Measurements from ENCODE around the gene CIPC.

DNA sequence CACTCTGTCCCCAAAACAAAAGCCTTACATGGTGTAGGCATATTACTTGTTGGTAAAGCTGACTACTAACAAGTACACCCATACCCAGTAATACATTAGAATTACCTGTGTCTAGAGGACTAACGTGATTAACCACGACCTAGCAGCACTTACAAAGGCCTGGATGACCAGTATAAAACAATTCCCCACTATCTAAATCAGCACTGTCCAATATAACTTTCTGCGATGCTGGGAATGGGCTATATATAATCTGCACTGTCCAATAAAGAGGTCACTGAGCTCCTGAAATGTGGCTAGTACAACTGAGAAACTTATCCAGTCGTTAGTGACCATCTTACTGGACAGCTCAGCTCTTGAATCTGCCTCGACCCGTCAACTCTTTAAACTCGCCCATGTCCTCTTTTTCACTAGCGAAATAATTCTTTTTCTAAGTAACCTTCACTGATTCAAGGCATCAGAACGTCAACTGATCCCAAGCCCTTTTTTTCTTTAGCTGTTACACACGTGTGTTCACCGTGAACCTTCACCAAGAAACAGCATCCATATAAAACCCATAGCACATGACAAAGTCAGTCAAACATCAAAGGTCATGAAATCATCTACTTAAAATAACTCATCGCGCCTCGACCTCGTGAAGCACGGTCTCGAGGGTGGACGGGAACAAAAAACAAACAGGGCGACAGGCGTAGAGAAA, 905 bp upstream of the CIPC start:
- TF ChIP-seq, protein P1, sequence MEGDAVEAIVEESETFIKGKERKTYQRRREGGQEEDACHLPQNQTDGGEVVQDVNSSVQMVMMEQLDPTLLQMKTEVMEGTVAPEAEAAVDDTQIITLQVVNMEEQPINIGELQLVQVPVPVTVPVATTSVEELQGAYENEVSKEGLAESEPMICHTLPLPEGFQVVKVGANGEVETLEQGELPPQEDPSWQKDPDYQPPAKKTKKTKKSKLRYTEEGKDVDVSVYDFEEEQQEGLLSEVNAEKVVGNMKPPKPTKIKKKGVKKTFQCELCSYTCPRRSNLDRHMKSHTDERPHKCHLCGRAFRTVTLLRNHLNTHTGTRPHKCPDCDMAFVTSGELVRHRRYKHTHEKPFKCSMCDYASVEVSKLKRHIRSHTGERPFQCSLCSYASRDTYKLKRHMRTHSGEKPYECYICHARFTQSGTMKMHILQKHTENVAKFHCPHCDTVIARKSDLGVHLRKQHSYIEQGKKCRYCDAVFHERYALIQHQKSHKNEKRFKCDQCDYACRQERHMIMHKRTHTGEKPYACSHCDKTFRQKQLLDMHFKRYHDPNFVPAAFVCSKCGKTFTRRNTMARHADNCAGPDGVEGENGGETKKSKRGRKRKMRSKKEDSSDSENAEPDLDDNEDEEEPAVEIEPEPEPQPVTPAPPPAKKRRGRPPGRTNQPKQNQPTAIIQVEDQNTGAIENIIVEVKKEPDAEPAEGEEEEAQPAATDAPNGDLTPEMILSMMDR (conservative IDR thresholded peaks at IDR 0.05), result no peak
- TF ChIP-seq ZFX (IDR thresholded peaks at IDR 0.05), result no peak

Measured in C4-2B (cell line).